Inferior parietal cortex (tissue), 1 donor: ENCODE data around the gene TIMMDC1.

Experiments
- DNase-seq: peaks from one replicate; pipeline ENCODE4 v3.0.0-alpha.2; 2016; ENCODE audit errors: extremely low spot score

The TIMMDC1 gene

GRCh38 chr3:119498186-119499011, at the start of gene TIMMDC1:
Gene TIMMDC1 (plus strand): TSS chr3:119498547. CDS start chr3:119498734, 187 bp downstream.
- DNase-seq = peak; percentile 97

DNA sequence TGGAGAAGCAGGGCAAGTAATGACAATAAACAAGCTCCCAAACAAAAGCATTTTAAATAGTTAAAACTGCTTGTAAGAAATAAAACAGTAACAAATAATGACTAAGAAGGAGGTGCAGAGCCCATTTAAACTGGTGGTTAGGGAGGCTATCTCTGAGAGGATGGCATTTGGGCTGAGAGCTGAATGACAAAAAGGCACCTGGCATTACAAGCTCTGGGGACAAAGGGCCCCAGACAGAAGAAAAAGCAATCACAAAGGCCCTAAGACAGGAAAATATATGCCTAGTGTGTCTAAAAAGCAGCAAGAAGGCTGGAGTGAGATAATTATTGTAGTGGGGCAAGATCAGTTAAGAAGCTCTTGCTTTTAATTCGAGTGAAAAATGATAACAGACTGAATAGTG, 44.5 kb upstream of the TIMMDC1 start:
- DNase-seq = no peak

DNA sequence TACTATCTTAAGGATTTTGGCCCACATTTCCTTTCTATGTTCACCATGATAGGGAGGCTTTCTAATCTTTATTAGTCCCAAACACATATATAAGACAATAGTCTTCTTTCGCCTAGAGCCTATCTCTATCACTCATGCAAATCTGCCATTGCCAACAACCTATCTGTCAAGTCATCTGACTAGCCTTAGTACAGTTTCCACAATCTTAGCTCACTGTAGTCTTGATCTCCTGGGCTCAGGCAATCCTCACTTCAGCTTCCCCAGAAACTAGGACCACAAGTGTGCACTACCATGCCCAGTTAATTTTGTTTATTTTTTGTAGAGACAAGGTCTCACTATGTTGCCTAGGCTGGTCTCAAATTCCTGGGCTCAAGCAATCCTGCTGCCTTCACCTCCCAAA, 41.9 kb upstream of the TIMMDC1 start:
- DNase-seq = no peak

GRCh38 chr3:119457246-119457645, 41.1 kb upstream of the TIMMDC1 start:
- no peak for DNase-seq

DNA sequence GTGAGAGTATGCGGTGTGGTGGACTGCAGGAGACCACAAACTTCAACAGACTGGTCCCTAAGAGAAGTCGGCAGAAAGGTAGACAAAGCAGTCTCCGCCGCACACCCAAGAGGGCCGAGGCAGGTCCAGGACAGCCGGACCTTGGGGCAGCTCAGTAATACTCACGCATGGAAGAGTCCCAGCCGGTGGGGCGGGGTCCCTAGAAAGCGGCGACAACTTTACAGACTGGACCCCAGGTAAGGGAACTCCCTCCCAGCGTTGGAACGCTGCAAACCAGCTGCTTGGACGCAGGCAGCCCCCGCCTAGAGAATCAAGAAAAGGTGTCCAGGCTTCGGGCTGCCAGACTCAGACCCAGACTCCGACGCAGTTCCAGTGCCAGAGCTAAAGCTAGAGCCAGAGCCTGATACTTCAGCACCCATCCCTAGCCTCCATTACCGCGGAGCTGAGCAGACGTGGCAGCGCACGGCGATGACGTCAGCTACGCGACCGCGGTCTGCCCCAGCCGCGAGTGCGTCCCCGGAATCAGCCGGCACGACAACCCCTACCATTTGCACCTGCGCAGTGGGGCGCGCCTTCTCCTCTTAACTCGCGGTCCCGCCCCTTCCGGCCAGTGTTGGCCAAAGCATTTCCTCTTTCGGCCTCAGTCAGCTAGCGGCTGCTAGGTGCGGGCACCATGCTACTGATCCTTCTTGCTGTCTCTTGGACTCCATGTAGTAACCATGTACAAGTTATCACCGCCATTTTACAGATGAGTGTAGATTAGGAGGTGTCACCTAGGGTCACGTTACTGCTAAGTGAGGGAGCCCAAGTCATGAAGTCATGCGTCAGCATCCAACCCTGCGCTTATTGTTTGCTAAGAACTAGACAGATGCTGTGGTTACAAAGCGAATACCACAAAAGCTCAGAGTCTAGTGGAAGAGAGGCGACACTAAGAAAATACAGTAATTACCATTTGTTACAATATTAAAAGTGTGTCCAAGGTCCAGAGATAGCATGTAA, 34.9 kb upstream of the TIMMDC1 start, which contains the start of gene TMEM39A:
TSS of gene TMEM39A (minus strand) at position 445 of the 999 bp plus-strand sequence. CDS start 1,541 bp downstream, outside the sequence.
- DNase-seq = peak; percentile 99

DNA sequence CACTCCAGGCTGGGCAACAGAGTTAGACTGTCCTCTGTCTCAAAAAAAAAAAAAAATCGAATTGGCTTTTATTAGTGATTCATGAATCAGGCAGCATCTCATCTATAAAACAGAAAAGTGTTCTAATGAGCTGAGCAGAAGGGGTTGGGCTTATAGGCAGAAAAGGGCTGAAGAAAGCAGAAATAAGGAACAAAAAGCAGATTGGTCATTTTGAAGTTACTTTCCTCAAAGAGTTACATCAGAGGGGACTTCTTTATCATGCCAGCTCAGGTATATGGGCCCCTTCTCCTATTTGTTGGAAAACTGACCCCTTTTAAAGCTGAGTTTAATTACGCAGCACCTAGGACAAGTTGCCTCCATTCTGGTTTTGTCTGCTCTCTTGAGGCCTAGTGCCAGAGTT, 30.3 kb upstream of the TIMMDC1 start:
- DNase-seq = peak; percentile 33

- DNase-seq = peak; percentile 20
Observed at GRCh38 chr3:119469418-119470189, 28.7 kb upstream of the TIMMDC1 start.

DNA sequence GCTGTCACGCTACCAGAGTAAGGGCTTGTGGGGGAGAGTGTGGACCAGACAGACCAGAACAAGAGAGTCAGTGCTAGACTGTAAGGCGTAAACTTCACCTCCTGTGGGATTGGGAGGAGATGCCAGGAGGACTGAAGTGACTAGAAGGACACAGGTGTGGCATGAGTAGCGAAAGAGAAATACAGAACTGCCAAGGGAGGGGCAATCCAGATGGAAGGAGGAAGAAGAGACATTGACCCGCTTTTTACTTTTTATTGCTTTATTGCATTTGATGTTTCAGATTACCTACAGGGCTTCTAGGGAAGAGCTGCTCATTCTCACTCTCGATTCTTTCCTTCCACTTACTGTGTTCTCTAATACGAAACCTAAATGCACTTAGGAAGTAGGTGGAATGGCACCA, 27.5 kb upstream of the TIMMDC1 start:
- no peak for DNase-seq

GRCh38 chr3:119481079-119481478, 17.3 kb upstream of the TIMMDC1 start:
- DNase-seq = no peak

- DNase-seq = no peak
Observed at GRCh38 chr3:119483101-119483500, 15.2 kb upstream of the TIMMDC1 start.

- no peak for DNase-seq
Observed at GRCh38 chr3:119485563-119485962, 12.8 kb upstream of the TIMMDC1 start.

DNA sequence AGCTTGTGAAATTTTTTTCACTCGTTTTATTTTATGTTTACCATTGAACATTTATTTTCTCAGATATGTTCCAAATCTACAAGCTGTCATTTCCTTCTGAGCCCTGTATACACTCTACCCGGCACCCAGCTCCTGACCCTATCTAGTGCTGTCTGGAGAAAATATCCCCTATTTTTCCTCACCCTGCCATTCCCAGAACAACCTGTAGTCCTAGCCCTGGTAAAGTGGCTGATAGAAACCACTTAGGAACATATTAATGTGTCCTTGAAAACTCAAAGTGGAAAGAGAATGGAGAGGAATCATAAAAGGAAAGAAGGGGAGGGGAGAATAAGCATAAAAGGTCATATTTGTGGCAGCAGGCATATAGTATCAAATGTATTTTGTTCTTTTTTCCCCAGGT, 8.2 kb upstream of the TIMMDC1 start:
- no peak for DNase-seq

- no peak for DNase-seq
Observed at GRCh38 chr3:119492128-119492527, 6.2 kb upstream of the TIMMDC1 start.

DNA sequence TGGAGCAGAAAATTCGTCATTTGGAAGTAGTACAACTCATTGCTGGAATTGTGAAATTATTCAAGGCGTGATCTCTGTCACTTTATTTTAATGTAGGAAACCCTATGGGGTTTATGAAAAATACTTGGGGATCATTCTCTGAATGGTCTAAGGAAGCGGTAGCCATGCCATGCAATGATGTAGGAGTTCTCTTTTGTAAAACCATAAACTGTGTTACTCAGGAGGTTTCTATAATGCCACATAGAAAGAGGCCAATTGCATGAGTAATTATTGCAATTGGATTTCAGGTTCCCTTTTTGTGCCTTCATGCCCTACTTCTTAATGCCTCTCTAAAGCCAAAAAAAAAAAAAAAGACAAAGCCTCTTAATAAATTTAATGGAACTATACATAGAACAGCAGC, 5.5 kb upstream of the TIMMDC1 start:
- DNase-seq = no peak

DNA sequence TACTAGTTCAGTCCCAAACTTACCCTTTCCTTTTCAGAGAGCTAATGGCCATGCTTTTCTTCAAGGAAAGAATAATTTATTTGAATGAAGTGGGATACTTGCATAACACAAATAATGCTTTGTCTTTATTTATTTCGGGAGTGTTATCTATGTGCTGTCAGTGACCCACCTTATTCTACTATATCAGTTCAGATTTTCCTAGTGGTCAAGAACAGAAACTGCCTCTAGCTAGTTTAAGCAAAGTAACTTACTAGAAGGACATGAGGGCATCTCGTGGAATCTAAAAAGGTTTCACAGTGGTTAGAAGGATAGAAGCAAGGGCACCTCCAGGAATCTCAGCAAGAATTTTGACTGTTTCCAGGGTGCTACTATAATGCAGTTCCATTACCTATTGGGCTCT, 3.8 kb upstream of the TIMMDC1 start:
- no peak for DNase-seq

GRCh38 chr3:119497820-119498185, 544 bp upstream of the TIMMDC1 start:
- peak; percentile 15 for DNase-seq

DNA sequence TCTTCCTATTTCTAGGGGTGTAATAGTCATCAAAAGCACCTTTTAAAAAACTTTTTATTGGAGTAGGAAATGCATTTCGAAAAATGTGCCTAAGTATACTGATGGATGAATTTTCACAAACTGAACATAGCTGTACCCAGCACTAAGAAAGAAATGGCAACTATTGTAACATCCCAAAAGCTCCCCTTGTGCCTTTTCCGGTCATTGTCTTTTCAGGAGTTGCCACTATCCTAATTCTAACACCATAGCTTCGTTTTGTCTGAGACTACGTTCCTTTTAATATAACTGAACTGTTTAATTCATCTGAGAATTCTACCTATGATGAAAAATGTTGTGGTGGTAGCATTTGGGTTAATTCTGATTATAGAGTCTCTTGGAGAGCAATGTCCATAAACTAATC, 1.9 kb downstream of the TIMMDC1 start:
- no peak for DNase-seq

- DNase-seq = no peak
Observed at GRCh38 chr3:119500901-119501300, 2.6 kb downstream of the TIMMDC1 start.

- DNase-seq = no peak
Observed at GRCh38 chr3:119506631-119507030, 8.3 kb downstream of the TIMMDC1 start.

GRCh38 chr3:119507404-119507803, 9.1 kb downstream of the TIMMDC1 start:
- DNase-seq = no peak

- no peak for DNase-seq
Observed at GRCh38 chr3:119508172-119508845, 10.0 kb downstream of the TIMMDC1 start.
